Superior temporal gyrus (tissue), 1 donor: ENCODE measurements around the gene ABL1.
A peak's percentile ranks its signal among the peaks of the same experiment; 100 is the strongest.
"Not testable (repeated sequence)": the region's sequence is repeated elsewhere in the genome, so short reads cannot be mapped to it uniquely, and the experiment has no call there.

Source experiments
- DNase-seq: peaks from one replicate; pipeline ENCODE4 v3.0.0-alpha.2; 2016; ENCODE audit errors: extremely low spot score

ABL1 gene

GRCh38 chr9:130825351-130825651 is 9.8 kb upstream of the ABL1 start:
- no peak for DNase-seq

GRCh38 chr9:130825809-130826208 is 9.2 kb upstream of the ABL1 start:
- DNase-seq, result no peak

- DNase-seq, result no peak
Observed at GRCh38 chr9:130829762-130830161, 5.3 kb upstream of the ABL1 start.

- DNase-seq, result no peak
Observed at GRCh38 chr9:130830231-130830760, 4.8 kb upstream of the ABL1 start.

GRCh38 chr9:130831077-130831476 is 4.0 kb upstream of the ABL1 start:
- DNase-seq, result no peak

- no peak for DNase-seq
Observed at GRCh38 chr9:130833031-130833990, 1.7 kb upstream of the ABL1 start.

- peak; percentile 71 for DNase-seq
Observed at GRCh38 chr9:130835441-130836298, 616 bp downstream of the ABL1 start.

GRCh38 chr9:130837002-130837511 is 2.0 kb downstream of the ABL1 start:
- peak; percentile 91 for DNase-seq

GRCh38 chr9:130837643-130838042 is 2.6 kb downstream of the ABL1 start:
- DNase-seq, result no peak

GRCh38 chr9:130839132-130840111 is 4.4 kb downstream of the ABL1 start:
- DNase-seq, result peak; percentile 49

GRCh38 chr9:130842545-130842944 is 7.5 kb downstream of the ABL1 start:
- peak; percentile 54 for DNase-seq

GRCh38 chr9:130843049-130843908 is 8.2 kb downstream of the ABL1 start:
- peak; percentile 42 for DNase-seq

- DNase-seq, result no peak
Observed at GRCh38 chr9:130844044-130844451, 9.0 kb downstream of the ABL1 start.

GRCh38 chr9:130845254-130845653 is 10.2 kb downstream of the ABL1 start:
- no peak for DNase-seq

GRCh38 chr9:130845901-130846481 is 10.9 kb downstream of the ABL1 start:
- peak; percentile 72 for DNase-seq

- DNase-seq, result peak; percentile 72
Observed at GRCh38 chr9:130846487-130847305, 11.6 kb downstream of the ABL1 start.

- peak; percentile 58 for DNase-seq
Observed at GRCh38 chr9:130847306-130848217, 12.5 kb downstream of the ABL1 start.

- DNase-seq, result not testable (repeated sequence)
Observed at GRCh38 chr9:130848514-130848913, 13.5 kb downstream of the ABL1 start.
